Parathyroid adenoma (tissue), 2 donors: ENCODE results near the gene FNIP1.
"Not testable (repeated sequence)": the region's sequence is repeated elsewhere in the genome, so short reads cannot be mapped to it uniquely, and the experiment has no call there.

Experiments
- H2AFZ ChIP-seq: fragments of 300-600 bp; sonication (generic); one replicate; pipeline ENCODE4 v1.7.0; 2017; ENCODE audit warnings: antibody characterized with exemption, mild to moderate bottlenecking
- H3K27ac ChIP-seq: fragments of 300-600 bp; sonication (generic); one replicate; pipeline ENCODE4 v1.7.0; 2017
- H3K27me3 ChIP-seq: fragments of 300-600 bp; sonication (generic); one replicate; pipeline ENCODE4 v1.7.0; 2017; ENCODE audit warnings: low read length; ENCODE audit not compliant: control insufficient read depth, insufficient read depth
- H3K36me3 ChIP-seq: fragments of 300-600 bp; sonication (generic); one replicate; pipeline ENCODE4 v1.7.0; 2017; ENCODE audit warnings: low read length; ENCODE audit not compliant: control insufficient read depth, insufficient read depth
- H3K4me1 ChIP-seq: fragments of 300-600 bp; sonication (generic); one replicate; pipeline ENCODE4 v1.7.0; 2017; ENCODE audit warnings: control low read depth
- H3K4me2 ChIP-seq: fragments of 300-600 bp; sonication (generic); one replicate; pipeline ENCODE4 v1.7.0; 2017; ENCODE audit warnings: low read length
- H3K4me3 ChIP-seq: fragments of 300-600 bp; sonication (generic); one replicate; pipeline ENCODE4 v1.7.0; 2017; ENCODE audit warnings: low read depth, low read length
- H3K79me2 ChIP-seq: fragments of 300-600 bp; sonication (generic); one replicate; pipeline ENCODE4 v1.7.0; 2017; ENCODE audit warnings: control low read depth
- H3K9ac ChIP-seq: fragments of 300-600 bp; sonication (generic); one replicate; pipeline ENCODE4 v1.7.0; 2017; ENCODE audit warnings: mild to moderate bottlenecking
- H3K9me3 ChIP-seq: fragments of 300-600 bp; sonication (generic); one replicate; pipeline ENCODE4 v1.7.0; 2017; ENCODE audit warnings: low read length; ENCODE audit not compliant: control insufficient read depth
- TF ChIP-seq, protein P1 (sequence below): fragments of 300-600 bp; sonication (generic); IDR thresholded peaks from one replicate; pipeline ENCODE4 v1.7.0; 2017; ENCODE audit warnings: antibody characterized with exemption, mild to moderate bottlenecking
- donor health status: primary hyperparathyroidism.

Gene FNIP1

GRCh38 chr5:131796793-131797693 is at the start of gene FNIP1:
TSS of gene FNIP1 (minus strand) at chr5:131797017. CDS start at chr5:131796921, 96 bp downstream.
- Histone ChIP-seq H3K4me2 (peak within 1 kb of the TSS; percentile 91), H3K27ac (peak within 1 kb of the TSS; percentile 96), H3K27me3 (no peaks in the 10 kb centered on the region), H2AFZ (peak within 1 kb of the TSS; percentile 98), H3K4me3 (peak within 1 kb of the TSS; percentile 86), H3K9me3 (no peaks in the 10 kb centered on the region), H3K79me2 (peaks cover 27% of the 10 kb centered on the region), H3K4me1 (no peaks in the 10 kb centered on the region), H3K9ac (peak within 1 kb of the TSS; percentile 85), H3K36me3 (no peaks in the 10 kb centered on the region)
- TF ChIP-seq, protein P1, sequence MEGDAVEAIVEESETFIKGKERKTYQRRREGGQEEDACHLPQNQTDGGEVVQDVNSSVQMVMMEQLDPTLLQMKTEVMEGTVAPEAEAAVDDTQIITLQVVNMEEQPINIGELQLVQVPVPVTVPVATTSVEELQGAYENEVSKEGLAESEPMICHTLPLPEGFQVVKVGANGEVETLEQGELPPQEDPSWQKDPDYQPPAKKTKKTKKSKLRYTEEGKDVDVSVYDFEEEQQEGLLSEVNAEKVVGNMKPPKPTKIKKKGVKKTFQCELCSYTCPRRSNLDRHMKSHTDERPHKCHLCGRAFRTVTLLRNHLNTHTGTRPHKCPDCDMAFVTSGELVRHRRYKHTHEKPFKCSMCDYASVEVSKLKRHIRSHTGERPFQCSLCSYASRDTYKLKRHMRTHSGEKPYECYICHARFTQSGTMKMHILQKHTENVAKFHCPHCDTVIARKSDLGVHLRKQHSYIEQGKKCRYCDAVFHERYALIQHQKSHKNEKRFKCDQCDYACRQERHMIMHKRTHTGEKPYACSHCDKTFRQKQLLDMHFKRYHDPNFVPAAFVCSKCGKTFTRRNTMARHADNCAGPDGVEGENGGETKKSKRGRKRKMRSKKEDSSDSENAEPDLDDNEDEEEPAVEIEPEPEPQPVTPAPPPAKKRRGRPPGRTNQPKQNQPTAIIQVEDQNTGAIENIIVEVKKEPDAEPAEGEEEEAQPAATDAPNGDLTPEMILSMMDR: peak; percentile 19

GRCh38 chr5:131846536-131846935 is 49.7 kb upstream of the FNIP1 start:
- H3K9me3 ChIP-seq: no peaks in the 10 kb centered on the region
- no peaks in the 10 kb centered on the region for H3K4me1 ChIP-seq
- TF ChIP-seq, protein P1: no peak
- no peak overlapping the region for H3K4me2 ChIP-seq
- no peaks in the 10 kb centered on the region for H3K36me3 ChIP-seq
- no peak overlapping the region for H3K9ac ChIP-seq
- H3K27ac ChIP-seq: no peak overlapping the region
- H2AFZ ChIP-seq: no peak overlapping the region
- H3K27me3 ChIP-seq: no peaks in the 10 kb centered on the region
- no peak overlapping the region for H3K4me3 ChIP-seq
- no peaks in the 10 kb centered on the region for H3K79me2 ChIP-seq

DNA sequence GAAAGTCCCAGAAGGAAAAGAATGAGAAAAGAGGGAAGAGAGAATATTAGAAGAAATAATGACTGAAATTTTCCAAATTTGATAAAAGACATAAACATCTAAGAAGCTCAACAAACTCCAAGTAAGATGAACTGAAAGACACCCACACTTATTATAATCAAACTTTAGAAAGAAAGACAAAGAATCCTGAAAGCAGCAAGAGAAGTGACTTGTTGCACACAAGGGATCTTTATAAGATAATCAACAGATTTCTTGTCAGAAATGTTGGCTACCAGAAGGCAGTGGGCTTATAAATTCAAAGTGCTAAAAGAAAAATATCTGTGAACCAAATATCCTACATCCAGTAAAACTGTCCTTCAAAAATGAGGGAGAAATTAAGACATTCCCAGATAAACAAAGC is 49.0 kb upstream of the FNIP1 start:
- H3K4me3 ChIP-seq: no peak overlapping the region
- H3K36me3 ChIP-seq: no peaks in the 10 kb centered on the region
- H3K27me3 ChIP-seq: no peaks in the 10 kb centered on the region
- H3K9me3 ChIP-seq: no peaks in the 10 kb centered on the region
- TF ChIP-seq, protein P1: no peak
- H3K4me1 ChIP-seq: no peaks in the 10 kb centered on the region
- no peak overlapping the region for H2AFZ ChIP-seq
- no peak overlapping the region for H3K9ac ChIP-seq
- H3K79me2 ChIP-seq: no peaks in the 10 kb centered on the region
- H3K27ac ChIP-seq: no peak overlapping the region
- no peak overlapping the region for H3K4me2 ChIP-seq

GRCh38 chr5:131842971-131843370 is 46.2 kb upstream of the FNIP1 start:
- H3K27me3 ChIP-seq, H3K4me1 ChIP-seq, H2AFZ ChIP-seq, H3K9ac ChIP-seq, H3K36me3 ChIP-seq, H3K79me2 ChIP-seq, H3K9me3 ChIP-seq, H3K27ac ChIP-seq, H3K4me2 ChIP-seq, H3K4me3 ChIP-seq: not testable (repeated sequence)

DNA sequence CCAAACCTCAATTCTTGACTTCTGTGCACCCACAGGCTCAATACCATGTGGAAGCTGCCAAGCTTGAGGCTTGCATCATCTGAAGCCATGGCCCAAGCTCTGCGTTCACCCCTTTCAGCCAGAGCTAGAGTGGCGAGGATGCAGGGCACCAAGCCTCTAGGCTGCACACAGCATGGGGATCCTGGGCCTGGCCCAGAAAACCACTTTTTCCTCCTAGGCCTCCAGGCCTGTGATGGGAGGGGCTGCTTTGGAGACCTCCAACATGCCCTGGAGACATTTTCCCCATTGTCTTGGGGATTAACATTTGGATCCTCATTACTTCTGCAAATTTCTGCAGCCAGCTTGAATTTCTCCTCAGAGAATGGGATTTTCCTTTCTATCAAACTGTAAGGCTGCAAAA is 35.9 kb upstream of the FNIP1 start:
- not testable (repeated sequence) for H3K27ac ChIP-seq, H3K9ac ChIP-seq, H2AFZ ChIP-seq, H3K4me1 ChIP-seq, H3K9me3 ChIP-seq, H3K27me3 ChIP-seq, H3K4me3 ChIP-seq, H3K79me2 ChIP-seq, H3K4me2 ChIP-seq, H3K36me3 ChIP-seq
